GM12873 (cell line): Measurements from ENCODE around the gene MAEA.
A peak's percentile ranks its signal among the peaks of the same experiment; 100 is the strongest.

Experiments used
- TF ChIP-seq, protein P1 (sequence below): IDR thresholded peaks from 2 replicates; pipeline ENCODE4 v1.5.1; 2012; ENCODE audit warnings: low read depth, mild to moderate bottlenecking, moderate library complexity, low read length, control low read depth; ENCODE audit not compliant: insufficient read depth; ENCODE audit errors: missing control alignments

Gene MAEA

DNA sequence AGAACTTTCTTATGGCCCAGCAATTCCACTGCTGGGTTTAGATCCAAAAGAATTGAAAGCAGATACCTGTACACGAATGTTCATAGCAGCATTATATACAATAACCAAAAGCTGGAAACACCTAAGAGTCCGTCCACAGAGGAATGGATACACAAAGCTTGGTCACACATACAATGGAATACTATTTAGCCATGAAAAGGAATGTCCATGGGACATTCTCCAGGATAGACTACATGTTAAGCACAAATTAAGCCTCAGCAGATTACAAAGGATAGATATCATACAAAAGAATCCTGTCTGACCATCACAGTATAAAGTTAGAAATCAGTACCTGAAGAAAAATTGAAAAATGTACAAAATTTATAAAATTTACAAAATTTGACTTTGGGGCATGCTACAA is 12.7 kb upstream of the MAEA start:
- TF ChIP-seq, protein P1, sequence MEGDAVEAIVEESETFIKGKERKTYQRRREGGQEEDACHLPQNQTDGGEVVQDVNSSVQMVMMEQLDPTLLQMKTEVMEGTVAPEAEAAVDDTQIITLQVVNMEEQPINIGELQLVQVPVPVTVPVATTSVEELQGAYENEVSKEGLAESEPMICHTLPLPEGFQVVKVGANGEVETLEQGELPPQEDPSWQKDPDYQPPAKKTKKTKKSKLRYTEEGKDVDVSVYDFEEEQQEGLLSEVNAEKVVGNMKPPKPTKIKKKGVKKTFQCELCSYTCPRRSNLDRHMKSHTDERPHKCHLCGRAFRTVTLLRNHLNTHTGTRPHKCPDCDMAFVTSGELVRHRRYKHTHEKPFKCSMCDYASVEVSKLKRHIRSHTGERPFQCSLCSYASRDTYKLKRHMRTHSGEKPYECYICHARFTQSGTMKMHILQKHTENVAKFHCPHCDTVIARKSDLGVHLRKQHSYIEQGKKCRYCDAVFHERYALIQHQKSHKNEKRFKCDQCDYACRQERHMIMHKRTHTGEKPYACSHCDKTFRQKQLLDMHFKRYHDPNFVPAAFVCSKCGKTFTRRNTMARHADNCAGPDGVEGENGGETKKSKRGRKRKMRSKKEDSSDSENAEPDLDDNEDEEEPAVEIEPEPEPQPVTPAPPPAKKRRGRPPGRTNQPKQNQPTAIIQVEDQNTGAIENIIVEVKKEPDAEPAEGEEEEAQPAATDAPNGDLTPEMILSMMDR = no peak

DNA sequence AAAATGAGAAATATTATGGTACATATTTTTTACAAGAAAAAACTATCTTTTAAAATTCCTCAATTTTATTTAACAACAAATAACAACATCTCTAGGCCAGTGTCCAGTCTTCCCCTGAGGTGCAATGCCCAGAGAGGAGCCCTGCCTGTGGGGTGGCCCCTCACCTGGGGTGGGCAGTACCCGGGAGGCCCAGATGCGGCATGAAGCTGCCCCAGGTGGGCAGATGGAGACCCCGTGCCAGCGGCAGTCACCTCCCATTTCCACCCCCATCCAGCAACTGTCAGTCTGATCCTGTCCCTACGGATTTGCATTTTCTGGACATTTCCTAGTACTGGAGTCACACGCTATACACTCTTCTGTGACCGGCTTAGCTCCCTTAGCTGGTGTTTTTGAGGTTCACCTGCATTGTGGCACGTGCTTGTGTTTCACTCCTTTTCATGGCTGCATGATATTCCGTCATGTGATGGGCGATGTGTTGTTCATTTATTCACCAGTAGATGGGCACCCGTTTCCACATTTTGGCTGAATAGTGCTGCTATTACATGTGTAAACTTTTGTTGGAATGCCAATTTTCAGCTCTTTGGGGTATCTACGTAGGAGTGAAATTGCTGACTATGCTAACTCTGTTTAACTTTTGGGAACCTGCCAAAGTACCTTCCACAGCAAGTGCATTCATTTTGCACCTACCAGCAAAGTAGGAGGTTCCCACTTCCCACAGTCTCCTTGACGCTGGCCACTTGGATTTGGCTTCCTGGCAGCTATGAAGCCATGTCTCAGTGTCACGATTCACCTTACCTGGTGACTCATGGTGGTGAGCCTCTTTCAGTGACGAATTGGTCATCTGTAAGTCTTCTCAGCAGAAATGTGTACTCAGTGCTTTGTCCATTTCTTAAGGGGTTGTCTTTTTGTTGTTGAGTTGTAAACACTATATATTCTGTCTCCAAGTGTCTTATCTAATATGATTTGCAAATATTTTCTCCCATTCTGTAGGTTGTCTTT is 11.7 kb upstream of the MAEA start:
- TF ChIP-seq, protein P1 = peak; percentile 17

- TF ChIP-seq, protein P1 = no peak
Measured at GRCh38 chr4:1279253-1279652, 10.4 kb upstream of the MAEA start.

GRCh38 chr4:1283711-1284110 is 6.0 kb upstream of the MAEA start:
- TF ChIP-seq, protein P1 = no peak

DNA sequence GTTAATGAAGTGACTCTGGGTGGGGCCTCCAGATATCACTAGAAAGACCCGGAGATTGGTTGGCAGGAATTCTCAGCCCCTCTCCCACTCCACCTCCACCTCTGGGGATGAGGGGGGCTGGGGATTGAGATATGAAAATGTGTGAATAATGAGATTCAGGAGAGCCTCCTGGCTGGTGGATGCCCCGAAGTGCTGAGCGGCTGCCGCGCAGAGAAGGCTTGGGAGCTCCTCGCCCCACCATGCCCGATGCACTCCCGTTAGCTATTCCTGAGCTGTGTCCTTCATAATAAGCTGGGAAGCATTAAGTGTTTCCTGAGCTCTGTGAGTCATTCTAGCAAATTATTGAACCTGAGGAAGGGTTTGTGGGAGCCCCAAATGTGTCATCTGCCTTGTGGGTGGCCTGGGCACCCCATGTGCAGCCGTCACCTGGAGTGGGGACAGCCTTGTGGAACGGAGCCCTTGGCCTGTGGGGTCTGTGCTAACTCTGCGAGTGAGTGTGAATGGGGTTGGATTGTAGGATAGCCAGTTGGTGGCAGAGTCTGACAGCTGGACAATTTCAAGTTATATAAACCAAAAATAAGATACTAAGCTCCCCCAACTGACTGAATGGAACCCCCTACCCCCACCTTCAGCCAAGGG is 4.4 kb upstream of the MAEA start:
- TF ChIP-seq, protein P1 = no peak

DNA sequence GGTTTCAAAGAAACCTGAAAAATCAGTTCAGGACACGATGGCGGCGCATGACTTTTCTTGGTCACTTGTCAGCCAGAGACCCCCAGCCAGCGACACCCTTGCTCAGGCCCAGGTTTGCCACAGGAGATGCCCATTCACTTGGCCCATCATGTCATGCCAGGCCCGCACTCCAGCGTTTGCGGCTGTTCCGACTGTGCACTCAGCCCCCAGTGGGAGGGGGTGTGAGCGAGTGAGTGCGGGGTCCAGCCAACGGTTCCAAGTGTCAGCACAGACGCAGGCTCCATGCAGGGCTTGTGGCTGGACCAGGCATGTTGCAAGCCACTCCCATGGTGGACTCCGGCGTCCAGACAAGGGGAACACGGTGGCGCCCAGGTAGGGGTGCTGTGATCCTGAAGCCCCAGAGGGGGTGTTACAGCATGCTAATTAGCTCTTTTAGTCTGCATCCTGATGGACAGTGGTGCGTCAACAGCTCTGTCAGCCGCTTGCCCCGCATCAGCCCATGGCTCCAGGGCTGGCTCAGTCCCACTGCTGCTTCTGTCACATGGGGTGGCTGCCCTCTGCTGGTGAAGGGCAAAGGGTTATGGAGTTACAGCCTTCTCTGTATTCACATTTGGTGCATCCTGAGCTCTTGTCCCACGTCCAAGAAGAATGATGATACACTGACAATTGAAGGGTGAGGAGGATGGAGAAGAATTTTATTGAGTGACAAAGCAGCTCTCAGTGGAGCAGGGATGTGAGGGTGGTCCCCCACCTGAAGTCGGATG is 3.7 kb upstream of the MAEA start:
- TF ChIP-seq, protein P1 = peak; percentile 54

DNA sequence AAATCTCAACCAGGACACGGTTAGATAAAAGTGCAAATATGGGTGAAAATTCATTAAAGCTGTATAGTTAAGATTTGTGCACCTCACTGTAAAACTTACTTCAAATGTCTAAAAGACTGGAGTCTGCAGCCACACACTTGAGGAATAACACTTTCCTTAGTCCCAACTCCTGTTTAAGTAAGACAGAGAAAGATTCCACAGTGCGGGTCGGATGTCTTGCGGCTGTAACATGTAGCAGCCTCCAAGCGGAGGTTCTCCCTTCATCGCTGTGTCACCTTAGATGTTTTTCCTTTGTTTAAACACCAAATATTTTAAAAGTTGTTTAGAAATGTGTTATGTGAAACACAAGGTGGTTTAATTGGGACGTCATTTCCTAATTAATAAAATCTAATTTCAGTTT is 905 bp upstream of the MAEA start:
- TF ChIP-seq, protein P1 = no peak
